Left ventricle myocardium inferior (tissue), 1 donor: ENCODE results near the gene DKK2. TPM values are rescaled to one million over a fixed set of nuclear protein-coding genes. Genes with fewer than 3 reads are reported as not detected.

Experiments
- DNase-seq: peaks from one replicate; pipeline ENCODE4 v3.0.0-alpha.2; 2020
- H3K27ac ChIP-seq: fragments of 200-600 bp; replicated peaks from 2 replicates; pipeline ENCODE4 v1.8.0; 2021
- H3K27me3 ChIP-seq: fragments of 200-600 bp; 2 replicates; pipeline ENCODE4 v1.8.0; 2021; ENCODE audit warnings: low read depth
- H3K36me3 ChIP-seq: fragments of 200-600 bp; 2 replicates; pipeline ENCODE4 v1.8.0; 2021
- H3K4me1 ChIP-seq: fragments of 200-600 bp; 2 replicates; pipeline ENCODE4 v1.8.0; 2021
- H3K4me3 ChIP-seq: fragments of 200-600 bp; 2 replicates; pipeline ENCODE4 v1.8.0; 2021; ENCODE audit warnings: mild to moderate bottlenecking, moderate library complexity
- H3K9me3 ChIP-seq: fragments of 200-600 bp; replicated peaks from 2 replicates; pipeline ENCODE4 v1.8.0; 2021
- intact Hi-C: fragments of 100-400 bp; cut with micrococcal nuclease; formaldehyde crosslinking; loops from one replicate; pipeline ENCODE4 v1.11.0; 2022
- total RNA-seq: library from RNA; stranded (reverse); fragmentation: NEBNext Ultra II Directional; extraction: Animal tissue kit (Norgen Biotek cat#: 25700); gene quantifications from one replicate; pipeline ENCODE4 v1.2.1, GENCODE V29; 2021
- TF ChIP-seq, protein P1 (sequence below): fragments of 200-600 bp; IDR thresholded peaks from 2 replicates; pipeline ENCODE4 v1.8.0; 2021; ENCODE audit warnings: antibody characterized with exemption, mild to moderate bottlenecking, borderline replicate concordance
- donor health status: DM: no; HTN: yes; CAD: no; lungs with severe emphysema.

Gene DKK2
- total RNA-seq, 1 donor from 2014 or later: 4.2 TPM

DNA sequence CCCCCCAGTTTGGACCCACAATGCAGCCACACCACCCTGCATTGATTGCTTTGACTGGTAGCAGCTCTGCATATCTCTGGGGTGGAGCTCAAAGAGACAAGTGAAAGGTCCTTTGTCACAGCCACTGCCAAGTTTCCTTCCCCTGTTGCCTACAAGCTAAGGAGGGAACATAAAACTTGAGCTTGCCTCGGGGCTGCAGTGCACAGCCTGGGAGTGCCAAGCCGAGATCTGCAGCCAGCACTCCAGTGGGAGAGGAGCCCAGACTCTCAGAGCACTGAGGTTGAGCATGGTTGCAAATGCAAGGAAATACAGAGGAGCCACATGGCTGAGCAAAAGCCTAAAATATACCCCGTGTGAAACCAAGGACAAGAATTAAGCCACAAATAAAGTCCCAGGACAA is 142.2 kb downstream of the DKK2 start:
- no peak for DNase-seq
- H3K9me3 ChIP-seq: peaks cover 16% of the 10 kb centered on the region
- no peak overlapping the region for H3K27ac ChIP-seq
- H3K4me1 ChIP-seq: no peaks in the 10 kb centered on the region
- TF ChIP-seq, protein P1, sequence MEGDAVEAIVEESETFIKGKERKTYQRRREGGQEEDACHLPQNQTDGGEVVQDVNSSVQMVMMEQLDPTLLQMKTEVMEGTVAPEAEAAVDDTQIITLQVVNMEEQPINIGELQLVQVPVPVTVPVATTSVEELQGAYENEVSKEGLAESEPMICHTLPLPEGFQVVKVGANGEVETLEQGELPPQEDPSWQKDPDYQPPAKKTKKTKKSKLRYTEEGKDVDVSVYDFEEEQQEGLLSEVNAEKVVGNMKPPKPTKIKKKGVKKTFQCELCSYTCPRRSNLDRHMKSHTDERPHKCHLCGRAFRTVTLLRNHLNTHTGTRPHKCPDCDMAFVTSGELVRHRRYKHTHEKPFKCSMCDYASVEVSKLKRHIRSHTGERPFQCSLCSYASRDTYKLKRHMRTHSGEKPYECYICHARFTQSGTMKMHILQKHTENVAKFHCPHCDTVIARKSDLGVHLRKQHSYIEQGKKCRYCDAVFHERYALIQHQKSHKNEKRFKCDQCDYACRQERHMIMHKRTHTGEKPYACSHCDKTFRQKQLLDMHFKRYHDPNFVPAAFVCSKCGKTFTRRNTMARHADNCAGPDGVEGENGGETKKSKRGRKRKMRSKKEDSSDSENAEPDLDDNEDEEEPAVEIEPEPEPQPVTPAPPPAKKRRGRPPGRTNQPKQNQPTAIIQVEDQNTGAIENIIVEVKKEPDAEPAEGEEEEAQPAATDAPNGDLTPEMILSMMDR: no peak
- no peaks in the 10 kb centered on the region for H3K27me3 ChIP-seq
- no peaks in the 10 kb centered on the region for H3K36me3 ChIP-seq
- H3K4me3 ChIP-seq: no peak overlapping the region
- intact Hi-C loops: no loop called here

DNA sequence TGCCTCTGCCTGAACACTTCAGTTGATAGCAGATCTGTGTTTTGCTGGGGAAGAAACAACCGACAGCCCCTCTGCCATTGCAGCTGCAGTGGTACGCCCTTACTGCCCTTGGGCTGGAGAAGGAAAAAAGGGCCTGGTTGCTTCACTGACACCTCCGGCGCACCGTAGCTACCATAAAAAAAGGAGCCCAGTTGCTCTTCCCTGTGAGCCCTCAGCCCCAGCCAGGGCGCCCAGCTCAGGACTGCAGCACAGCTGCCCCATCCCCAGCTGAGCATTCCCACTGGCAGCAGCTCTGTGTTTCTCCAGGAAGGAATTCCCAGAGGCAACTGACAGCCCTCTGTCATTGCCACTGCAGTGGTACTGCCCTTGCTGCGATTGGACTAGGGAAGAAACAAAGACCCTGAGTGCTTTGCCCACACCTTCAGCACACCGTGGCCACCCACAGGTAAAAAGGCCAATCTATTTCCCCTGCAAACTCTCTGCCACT is 142.7 kb downstream of the DKK2 start:
- TF ChIP-seq, protein P1: no peak
- intact Hi-C loops: no loop called here
- H3K4me1 ChIP-seq: no peaks in the 10 kb centered on the region
- H3K36me3 ChIP-seq: no peaks in the 10 kb centered on the region
- H3K9me3 ChIP-seq: peaks cover 14% of the 10 kb centered on the region
- no peak overlapping the region for H3K27ac ChIP-seq
- no peaks in the 10 kb centered on the region for H3K27me3 ChIP-seq
- no peak overlapping the region for H3K4me3 ChIP-seq
- DNase-seq: no peak

DNA sequence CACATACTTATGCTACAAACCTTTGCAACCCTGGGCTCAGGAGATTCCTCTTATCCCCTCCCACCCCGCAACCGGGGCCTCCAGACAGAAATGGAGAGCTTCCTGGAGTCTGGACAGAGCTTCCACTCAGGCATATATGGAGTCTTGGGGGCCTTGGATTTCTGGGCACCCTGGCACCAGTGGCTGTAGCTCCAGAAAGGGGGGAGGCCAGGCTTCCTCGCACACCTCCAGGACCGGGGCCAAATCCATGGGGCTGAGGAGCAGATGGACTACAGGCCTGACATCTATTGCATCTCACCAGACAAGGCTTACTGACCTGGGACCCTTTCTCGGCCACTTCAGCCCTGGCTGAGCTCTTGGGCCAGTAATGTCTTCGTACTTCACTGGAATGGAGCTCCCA is 143.3 kb downstream of the DKK2 start:
- H3K9me3 ChIP-seq: peaks cover 13% of the 10 kb centered on the region
- TF ChIP-seq, protein P1: no peak
- no peaks in the 10 kb centered on the region for H3K36me3 ChIP-seq
- intact Hi-C loops: no loop called here
- no peaks in the 10 kb centered on the region for H3K4me1 ChIP-seq
- no peak overlapping the region for H3K4me3 ChIP-seq
- no peak for DNase-seq
- H3K27me3 ChIP-seq: no peaks in the 10 kb centered on the region
- H3K27ac ChIP-seq: no peak overlapping the region

DNA sequence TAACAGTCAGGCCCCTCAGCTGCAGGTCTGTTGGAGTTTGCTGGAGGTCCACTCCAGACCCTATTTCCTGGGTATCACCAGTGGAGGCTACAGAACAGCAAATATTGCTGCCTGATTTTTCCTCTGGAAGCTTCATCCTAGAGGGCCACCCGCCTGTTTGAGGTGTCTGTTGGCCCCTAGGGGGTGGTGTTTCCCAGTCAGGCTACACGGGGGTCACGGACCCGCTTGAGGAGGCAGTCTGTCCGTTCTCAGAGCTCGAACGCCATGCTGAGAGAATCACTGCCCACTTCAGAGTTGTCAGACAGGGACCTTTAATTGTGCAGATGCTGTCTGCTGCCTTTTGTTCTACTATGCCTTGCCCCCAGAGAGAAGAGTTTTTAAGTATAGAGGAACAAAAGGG is 160.8 kb downstream of the DKK2 start:
- DNase-seq: no peak
- no peaks in the 10 kb centered on the region for H3K27me3 ChIP-seq
- H3K4me1 ChIP-seq: no peaks in the 10 kb centered on the region
- H3K4me3 ChIP-seq: no peak overlapping the region
- TF ChIP-seq, protein P1: no peak
- no peaks in the 10 kb centered on the region for H3K36me3 ChIP-seq
- H3K27ac ChIP-seq: no peak overlapping the region
- intact Hi-C loops: no loop called here
- peaks cover 9% of the 10 kb centered on the region for H3K9me3 ChIP-seq
